ENCODE data around the gene CUL2. TPM values are rescaled to one million over a fixed set of nuclear protein-coding genes. Genes with fewer than 3 reads are reported as not detected.
"Not testable (repeated sequence)": the region's sequence is repeated elsewhere in the genome, so short reads cannot be mapped to it uniquely, and the experiment has no call there.

Gene CUL2
- total and polyA plus RNA-seq, 3 experiments from 2014 or later = 19.3 to 59.4 (median 56.8) TPM

- Mint-ChIP-seq H3K27ac (peak overlapping the region in 5 of 8 donors; percentile 41 to 64 (median 51)), H3K4me1 (peaks cover 18 to 41% (median 37%) of the 10 kb centered on the region in 3 donors), H3K4me3 (no peak overlapping the region), H3K36me3 (peaks cover 8 to 78% (median 22%) of the 10 kb centered on the region in 3 donors), H3K27me3 (no peaks in the 10 kb centered on the region), H3K9me3 (no peaks in the 10 kb centered on the region)
- ChIA-PET POLR2A (no interaction called here), CTCF (no interaction called here)
- no peaks in the 10 kb centered on the region for H3K9me3 ChIP-seq (ENCODE audit: low read length)
- H3K36me3 ChIP-seq (ENCODE audit: insufficient read depth, low read length) = peaks cover 32% of the 10 kb centered on the region
- no peak overlapping the region for H3K27ac ChIP-seq (ENCODE audit: low read depth, low read length)
- DNase-seq = no peak
- no peak overlapping the region for H3K4me3 ChIP-seq (ENCODE audit: low read length)
- H3K4me1 ChIP-seq (ENCODE audit: insufficient read depth, low read length) = no peaks in the 10 kb centered on the region
- no peaks in the 10 kb centered on the region for H3K27me3 ChIP-seq (ENCODE audit: insufficient read depth, low read length, poor library complexity, severe bottlenecking)
These were observed 32.0 kb downstream of the CUL2 start for GRCh38 chr10:35058134-35058533.

GRCh38 chr10:35056686-35057085, 33.5 kb downstream of the CUL2 start:
- Mint-ChIP-seq H3K36me3 (peaks cover 15 to 77% (median 25%) of the 10 kb centered on the region in 3 donors), H3K27ac (peak overlapping the region in 2 of 8 donors; percentile 24 to 68), H3K9me3 (no peaks in the 10 kb centered on the region), H3K27me3 (no peaks in the 10 kb centered on the region), H3K4me3 (no peak overlapping the region), H3K4me1 (peaks cover 18 to 37% (median 32%) of the 10 kb centered on the region in 3 donors)
- H3K4me3 ChIP-seq (ENCODE audit: low read length) = no peak overlapping the region
- no peak overlapping the region for H3K27ac ChIP-seq (ENCODE audit: low read depth, low read length)
- no peaks in the 10 kb centered on the region for H3K27me3 ChIP-seq (ENCODE audit: insufficient read depth, low read length, poor library complexity, severe bottlenecking)
- DNase-seq = no peak
- ChIA-PET CTCF (no interaction called here), POLR2A (no interaction called here)
- H3K9me3 ChIP-seq (ENCODE audit: low read length) = no peaks in the 10 kb centered on the region
- peaks cover 35% of the 10 kb centered on the region for H3K36me3 ChIP-seq (ENCODE audit: insufficient read depth, low read length)
- H3K4me1 ChIP-seq (ENCODE audit: insufficient read depth, low read length) = no peaks in the 10 kb centered on the region

GRCh38 chr10:35056133-35056532, 34.0 kb downstream of the CUL2 start:
- peak overlapping the region in 4 of 8 donors; percentile 33 to 68 (median 64) for H3K27ac Mint-ChIP-seq
- H3K27me3 ChIP-seq (ENCODE audit: insufficient read depth, low read length, poor library complexity, severe bottlenecking) = no peaks in the 10 kb centered on the region
- peaks cover 18 to 35% (median 35%) of the 10 kb centered on the region in 3 donors for H3K4me1 Mint-ChIP-seq
- no peak for DNase-seq
- no peaks in the 10 kb centered on the region for H3K4me1 ChIP-seq (ENCODE audit: insufficient read depth, low read length)
- no peaks in the 10 kb centered on the region for H3K9me3 ChIP-seq (ENCODE audit: low read length)
- H3K4me3 ChIP-seq (ENCODE audit: low read length) = no peak overlapping the region
- no peaks in the 10 kb centered on the region for H3K27me3 Mint-ChIP-seq
- peaks cover 17 to 74% (median 27%) of the 10 kb centered on the region in 3 donors for H3K36me3 Mint-ChIP-seq
- no peaks in the 10 kb centered on the region for H3K9me3 Mint-ChIP-seq
- ChIA-PET POLR2A (no interaction called here), CTCF (no interaction called here)
- peaks cover 35% of the 10 kb centered on the region for H3K36me3 ChIP-seq (ENCODE audit: insufficient read depth, low read length)
- H3K4me3 Mint-ChIP-seq = no peak overlapping the region
- H3K27ac ChIP-seq (ENCODE audit: low read depth, low read length) = no peak overlapping the region

GRCh38 chr10:35050568-35050967, 39.6 kb downstream of the CUL2 start:
- H3K4me1 ChIP-seq (ENCODE audit: insufficient read depth, low read length) = no peaks in the 10 kb centered on the region
- Mint-ChIP-seq H3K27ac (peak overlapping the region in 1 of 8 donors; percentile 25), H3K27me3 (no peaks in the 10 kb centered on the region), H3K4me1 (peaks cover 14 to 22% (median 16%) of the 10 kb centered on the region in 3 donors), H3K4me3 (no peak overlapping the region), H3K9me3 (no peaks in the 10 kb centered on the region), H3K36me3 (peaks cover 9 to 76% (median 28%) of the 10 kb centered on the region in 3 donors)
- H3K27me3 ChIP-seq (ENCODE audit: insufficient read depth, low read length, poor library complexity, severe bottlenecking) = no peaks in the 10 kb centered on the region
- no peak overlapping the region for H3K4me3 ChIP-seq (ENCODE audit: low read length)
- ChIA-PET CTCF (no interaction called here), POLR2A (no interaction called here)
- no peaks in the 10 kb centered on the region for H3K9me3 ChIP-seq (ENCODE audit: low read length)
- no peak for DNase-seq
- H3K27ac ChIP-seq (ENCODE audit: low read depth, low read length) = no peak overlapping the region
- H3K36me3 ChIP-seq (ENCODE audit: insufficient read depth, low read length) = peaks cover 23% of the 10 kb centered on the region

GRCh38 chr10:35046074-35046473, 44.1 kb downstream of the CUL2 start:
- Histone ChIP-seq H3K36me3 (ENCODE audit: insufficient read depth, low read length) (peaks cover 32% of the 10 kb centered on the region), H3K9me3 (ENCODE audit: low read length) (no peaks in the 10 kb centered on the region), H3K27ac (ENCODE audit: low read depth, low read length) (no peak overlapping the region), H3K27me3 (ENCODE audit: insufficient read depth, low read length, poor library complexity, severe bottlenecking) (no peaks in the 10 kb centered on the region), H3K4me3 (ENCODE audit: low read length) (no peak overlapping the region), H3K4me1 (ENCODE audit: insufficient read depth, low read length) (no peaks in the 10 kb centered on the region)
- Mint-ChIP-seq H3K36me3 (peaks cover 10 to 88% (median 35%) of the 10 kb centered on the region in 3 donors), H3K4me1 (peaks cover 8 to 16% (median 12%) of the 10 kb centered on the region in 3 donors), H3K27ac (peak overlapping the region in 2 of 8 donors; percentile 24 to 40), H3K9me3 (no peaks in the 10 kb centered on the region), H3K27me3 (no peaks in the 10 kb centered on the region), H3K4me3 (no peak overlapping the region)
- ChIA-PET POLR2A (no interaction called here), CTCF (interaction anchor here (1.2 kb wide), 1 partner anchor 12 kb away, joined by 3 read pairs; no protein-coding TSS in a partner anchor)
- DNase-seq = no peak

GRCh38 chr10:35045275-35045674, 44.9 kb downstream of the CUL2 start:
- H3K4me1 ChIP-seq (ENCODE audit: insufficient read depth, low read length); CTCF ChIA-PET; H3K27ac ChIP-seq (ENCODE audit: low read depth, low read length); DNase-seq; H3K4me3 Mint-ChIP-seq; H3K4me3 ChIP-seq (ENCODE audit: low read length); H3K27me3 Mint-ChIP-seq; H3K27me3 ChIP-seq (ENCODE audit: insufficient read depth, low read length, poor library complexity, severe bottlenecking); H3K9me3 Mint-ChIP-seq; H3K9me3 ChIP-seq (ENCODE audit: low read length); H3K27ac Mint-ChIP-seq; POLR2A ChIA-PET: not testable (repeated sequence)
- Mint-ChIP-seq H3K4me1 (peaks cover 8 to 12% (median 12%) of the 10 kb centered on the region in 3 donors), H3K36me3 (peaks cover 10 to 89% (median 32%) of the 10 kb centered on the region in 3 donors)
- H3K36me3 ChIP-seq (ENCODE audit: insufficient read depth, low read length) = peaks cover 33% of the 10 kb centered on the region

GRCh38 chr10:35043796-35044344, 46.3 kb downstream of the CUL2 start:
- Mint-ChIP-seq H3K4me3 (no peak overlapping the region), H3K27ac (peak overlapping the region in 2 of 8 donors; percentile 11 to 66), H3K36me3 (peaks cover 10 to 89% (median 28%) of the 10 kb centered on the region in 3 donors), H3K9me3 (no peaks in the 10 kb centered on the region), H3K4me1 (peaks cover 8 to 12% (median 8%) of the 10 kb centered on the region in 3 donors), H3K27me3 (no peaks in the 10 kb centered on the region)
- Histone ChIP-seq H3K4me1 (ENCODE audit: insufficient read depth, low read length) (no peaks in the 10 kb centered on the region), H3K27me3 (ENCODE audit: insufficient read depth, low read length, poor library complexity, severe bottlenecking) (no peaks in the 10 kb centered on the region), H3K36me3 (ENCODE audit: insufficient read depth, low read length) (peaks cover 33% of the 10 kb centered on the region), H3K27ac (ENCODE audit: low read depth, low read length) (no peak overlapping the region), H3K9me3 (ENCODE audit: low read length) (no peaks in the 10 kb centered on the region), H3K4me3 (ENCODE audit: low read length) (no peak overlapping the region)
- ChIA-PET CTCF (interaction anchor here (0.7 kb wide), 2 partner anchors 10 to 305 kb away, joined by 3 read pairs; no protein-coding TSS in a partner anchor), POLR2A (interaction anchor here (0.6 kb wide), 1 partner anchor 173 kb away, joined by 6 read pairs; no protein-coding TSS in a partner anchor)
- DNase-seq = no peak

- Mint-ChIP-seq H3K36me3 (peaks cover 10 to 82% (median 24%) of the 10 kb centered on the region in 3 donors), H3K27ac (peak overlapping the region in 3 of 8 donors; percentile 27 to 40 (median 29)), H3K4me3 (no peak overlapping the region), H3K9me3 (no peaks in the 10 kb centered on the region), H3K4me1 (peaks cover 8 to 10% (median 8%) of the 10 kb centered on the region in 3 donors), H3K27me3 (no peaks in the 10 kb centered on the region)
- Histone ChIP-seq H3K4me1 (ENCODE audit: insufficient read depth, low read length) (no peaks in the 10 kb centered on the region), H3K36me3 (ENCODE audit: insufficient read depth, low read length) (peaks cover 31% of the 10 kb centered on the region), H3K4me3 (ENCODE audit: low read length) (no peak overlapping the region), H3K27me3 (ENCODE audit: insufficient read depth, low read length, poor library complexity, severe bottlenecking) (no peaks in the 10 kb centered on the region), H3K27ac (ENCODE audit: low read depth, low read length) (no peak overlapping the region), H3K9me3 (ENCODE audit: low read length) (no peaks in the 10 kb centered on the region)
- DNase-seq = no peak
- ChIA-PET CTCF (no interaction called here), POLR2A (no interaction called here)
These were observed 47.4 kb downstream of the CUL2 start for GRCh38 chr10:35042783-35043182.
